SK-N-SH treated with all-trans-retinoic acid at 6 μM for 48 hours (cell line): ENCODE data around the gene NHSL2.

Experiments
- ARNTL ChIP-seq: fragments of 450-650 bp; formaldehyde crosslinking; IDR thresholded peaks from 2 replicates; pipeline ENCODE4 v1.5.0; 2020; ENCODE audit warnings: low read depth, mild to moderate bottlenecking, moderate library complexity, borderline replicate concordance
- CREB5 ChIP-seq: fragments of 250-450 bp; sonication (Bioruptor Pico); IDR thresholded peaks from 2 replicates; pipeline ENCODE4 v1.5.1; 2020; ENCODE audit warnings: low read depth, mild to moderate bottlenecking, moderate library complexity
- ESRRG ChIP-seq: fragments of 250-450 bp; sonication (Bioruptor Pico); IDR thresholded peaks from 2 replicates; pipeline ENCODE4 v1.6.1; 2021; ENCODE audit warnings: mild to moderate bottlenecking
- GLIS3 ChIP-seq: fragments of 250-450 bp; sonication (Bioruptor Pico); IDR thresholded peaks from 2 replicates; pipeline ENCODE4 v1.5.0; 2020; ENCODE audit warnings: mild to moderate bottlenecking, moderate library complexity
- RARB ChIP-seq: fragments of 250-450 bp; sonication (Bioruptor Pico); IDR thresholded peaks from 2 replicates; pipeline ENCODE4 v1.8.0; 2021; ENCODE audit warnings: mild to moderate bottlenecking, moderate library complexity
- TCF4 ChIP-seq: fragments of 250-450 bp; sonication (Bioruptor Pico); IDR thresholded peaks from 2 replicates; pipeline ENCODE4 v1.8.0; 2021; ENCODE audit warnings: mild to moderate bottlenecking, moderate library complexity, borderline replicate concordance
- TOX ChIP-seq: fragments of 250-450 bp; sonication (Bioruptor Pico); IDR thresholded peaks from 2 replicates; pipeline ENCODE4 v1.8.0; 2021; ENCODE audit warnings: mild to moderate bottlenecking, moderate library complexity, borderline replicate concordance
- ZC3H10 ChIP-seq: fragments of 250-450 bp; sonication (Bioruptor Pico); IDR thresholded peaks from 2 replicates; pipeline ENCODE4 v1.5.1; 2021; ENCODE audit warnings: mild to moderate bottlenecking, moderate library complexity
- ZFP30 ChIP-seq: fragments of 450-650 bp; formaldehyde crosslinking; IDR thresholded peaks from 2 replicates; pipeline ENCODE4 v1.5.0; 2022; ENCODE audit warnings: mild to moderate bottlenecking, moderate library complexity
- TF ChIP-seq, protein P1 (sequence below): fragments of 250-450 bp; sonication (Bioruptor Pico); IDR thresholded peaks from 2 replicates; pipeline ENCODE4 v1.8.0; 2021; ENCODE audit warnings: low read depth, mild to moderate bottlenecking, moderate library complexity, borderline replicate concordance
- TF ChIP-seq, protein P2 (sequence below): fragments of 250-450 bp; sonication (Bioruptor Pico); IDR thresholded peaks from 2 replicates; pipeline ENCODE4 v1.8.0; 2020; ENCODE audit warnings: mild to moderate bottlenecking, moderate library complexity, borderline replicate concordance

- TF ChIP-seq, protein P1, sequence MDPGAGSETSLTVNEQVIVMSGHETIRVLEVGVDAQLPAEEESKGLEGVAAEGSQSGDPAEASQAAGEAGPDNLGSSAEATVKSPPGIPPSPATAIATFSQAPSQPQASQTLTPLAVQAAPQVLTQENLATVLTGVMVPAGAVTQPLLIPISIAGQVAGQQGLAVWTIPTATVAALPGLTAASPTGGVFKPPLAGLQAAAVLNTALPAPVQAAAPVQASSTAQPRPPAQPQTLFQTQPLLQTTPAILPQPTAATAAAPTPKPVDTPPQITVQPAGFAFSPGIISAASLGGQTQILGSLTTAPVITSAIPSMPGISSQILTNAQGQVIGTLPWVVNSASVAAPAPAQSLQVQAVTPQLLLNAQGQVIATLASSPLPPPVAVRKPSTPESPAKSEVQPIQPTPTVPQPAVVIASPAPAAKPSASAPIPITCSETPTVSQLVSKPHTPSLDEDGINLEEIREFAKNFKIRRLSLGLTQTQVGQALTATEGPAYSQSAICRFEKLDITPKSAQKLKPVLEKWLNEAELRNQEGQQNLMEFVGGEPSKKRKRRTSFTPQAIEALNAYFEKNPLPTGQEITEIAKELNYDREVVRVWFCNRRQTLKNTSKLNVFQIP, result no peak
- TF ChIP-seq, protein P2, sequence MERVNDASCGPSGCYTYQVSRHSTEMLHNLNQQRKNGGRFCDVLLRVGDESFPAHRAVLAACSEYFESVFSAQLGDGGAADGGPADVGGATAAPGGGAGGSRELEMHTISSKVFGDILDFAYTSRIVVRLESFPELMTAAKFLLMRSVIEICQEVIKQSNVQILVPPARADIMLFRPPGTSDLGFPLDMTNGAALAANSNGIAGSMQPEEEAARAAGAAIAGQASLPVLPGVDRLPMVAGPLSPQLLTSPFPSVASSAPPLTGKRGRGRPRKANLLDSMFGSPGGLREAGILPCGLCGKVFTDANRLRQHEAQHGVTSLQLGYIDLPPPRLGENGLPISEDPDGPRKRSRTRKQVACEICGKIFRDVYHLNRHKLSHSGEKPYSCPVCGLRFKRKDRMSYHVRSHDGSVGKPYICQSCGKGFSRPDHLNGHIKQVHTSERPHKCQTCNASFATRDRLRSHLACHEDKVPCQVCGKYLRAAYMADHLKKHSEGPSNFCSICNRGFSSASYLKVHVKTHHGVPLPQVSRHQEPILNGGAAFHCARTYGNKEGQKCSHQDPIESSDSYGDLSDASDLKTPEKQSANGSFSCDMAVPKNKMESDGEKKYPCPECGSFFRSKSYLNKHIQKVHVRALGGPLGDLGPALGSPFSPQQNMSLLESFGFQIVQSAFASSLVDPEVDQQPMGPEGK (CRISPR knock-in tag), result no peak
- TF ChIP-seq RARB (CRISPR knock-in tag), result no peak
- no peak for TF ChIP-seq TCF4 (CRISPR knock-in tag)
- TF ChIP-seq TOX, result no peak
- no peak for TF ChIP-seq ZFP30 (CRISPR knock-in tag)
- no peak for TF ChIP-seq ZC3H10
- no peak for TF ChIP-seq CREB5
- no peak for TF ChIP-seq ESRRG
- TF ChIP-seq GLIS3 (CRISPR knock-in tag), result no peak
- TF ChIP-seq ARNTL (CRISPR knock-in tag), result no peak
Observed at GRCh38 chrX:72120837-72121236, 210.2 kb downstream of the NHSL2 start.
